ENCODE measurements around the gene IQUB. TPM values are rescaled to one million over a fixed set of nuclear protein-coding genes. Genes with fewer than 3 reads are reported as not detected.

The IQUB gene
- polyA plus RNA-seq, 1 donor (not counting 4 experiments of a cell fraction or from before 2014, with no cell fraction given): 0.04 TPM

GRCh38 chr7:123439191-123439590, 95.2 kb downstream of the IQUB start:
- Histone ChIP-seq H2AFZ (ENCODE audit: control insufficient read depth, low read length) (no peak overlapping the region), H3K9ac (ENCODE audit: control insufficient read depth, extremely low read depth, insufficient read depth, low read length) (no peak overlapping the region), H3K9me1 (ENCODE audit: control insufficient read depth, extremely low read depth, insufficient read depth, low read length) (no peaks in the 10 kb centered on the region), H4K20me1 (ENCODE audit: control insufficient read depth, extremely low read depth, insufficient read depth, low read length) (no peaks in the 10 kb centered on the region), H3K9me3 (ENCODE audit: control insufficient read depth, low read depth, low read length) (no peaks in the 10 kb centered on the region), H3K27me3 (ENCODE audit: control insufficient read depth, extremely low read depth, insufficient read depth, low read length) (no peaks in the 10 kb centered on the region), H3K79me2 (ENCODE audit: control insufficient read depth, insufficient read depth, low read length) (no peaks in the 10 kb centered on the region), H3K4me1 (ENCODE audit: control insufficient read depth, extremely low read depth, insufficient read depth, low read length) (no peaks in the 10 kb centered on the region), H3K4me2 (ENCODE audit: control insufficient read depth, extremely low read depth, insufficient read depth, low read depth, low read length) (no peak overlapping the region), H3K27ac (ENCODE audit: control insufficient read depth, insufficient read depth, low read length) (no peak overlapping the region), H3K36me3 (ENCODE audit: control insufficient read depth in 2 of 2, extremely low read depth in 1 of 2, insufficient read depth in 2 of 2, low read length in 2 of 2) (no peaks in the 10 kb centered on the region), H3K4me3 (ENCODE audit: control insufficient read depth in 2 of 3, extremely low read depth in 1 of 3, insufficient read depth in 2 of 3, low read depth in 1 of 3, low read length in 3 of 3) (no peak overlapping the region)
- dilution Hi-C loops (cut with MboI; ENCODE audit: extremely low pct_ligation_motif_present, low sequenced_read_pairs): no loop called here
- TF ChIP-seq EZH2 (IDR thresholded peaks at IDR 0.05; ENCODE audit: low read length) (no peak), CTCF (optimal IDR thresholded peaks at IDR 0.05 in 1 of 3, IDR thresholded peaks at IDR 0.05 in 1 of 3, conservative IDR thresholded peaks at IDR 0.05 in 1 of 3; ENCODE audit: extremely low read depth in 1 of 3, insufficient read depth in 2 of 3, low read length in 3 of 3) (no peak)
- DNase-seq (ENCODE audit: low read depth, low spot score): no peak
- no peak for FAIRE-seq

GRCh38 chr7:123437447-123437995, 96.9 kb downstream of the IQUB start:
- DNase-seq (ENCODE audit: low read depth, low spot score): no peak
- TF ChIP-seq CTCF (optimal IDR thresholded peaks at IDR 0.05 in 1 of 3, IDR thresholded peaks at IDR 0.05 in 1 of 3, conservative IDR thresholded peaks at IDR 0.05 in 1 of 3; ENCODE audit: extremely low read depth in 1 of 3, insufficient read depth in 2 of 3, low read length in 3 of 3): no peak
- TF ChIP-seq EZH2 (IDR thresholded peaks at IDR 0.05; ENCODE audit: low read length): no peak
- no peak overlapping the region for H3K27ac ChIP-seq (ENCODE audit: control insufficient read depth, insufficient read depth, low read length)
- no peaks in the 10 kb centered on the region for H3K4me1 ChIP-seq (ENCODE audit: control insufficient read depth, extremely low read depth, insufficient read depth, low read length)
- no peaks in the 10 kb centered on the region for H3K36me3 ChIP-seq (ENCODE audit: control insufficient read depth in 2 of 2, extremely low read depth in 1 of 2, insufficient read depth in 2 of 2, low read length in 2 of 2)
- H3K9ac ChIP-seq (ENCODE audit: control insufficient read depth, extremely low read depth, insufficient read depth, low read length): no peak overlapping the region
- no peaks in the 10 kb centered on the region for H4K20me1 ChIP-seq (ENCODE audit: control insufficient read depth, extremely low read depth, insufficient read depth, low read length)
- H3K79me2 ChIP-seq (ENCODE audit: control insufficient read depth, insufficient read depth, low read length): no peaks in the 10 kb centered on the region
- FAIRE-seq: no peak
- H3K27me3 ChIP-seq (ENCODE audit: control insufficient read depth, extremely low read depth, insufficient read depth, low read length): no peaks in the 10 kb centered on the region
- H3K4me3 ChIP-seq (ENCODE audit: control insufficient read depth in 2 of 3, extremely low read depth in 1 of 3, insufficient read depth in 2 of 3, low read depth in 1 of 3, low read length in 3 of 3): no peak overlapping the region
- dilution Hi-C loops (cut with MboI; ENCODE audit: extremely low pct_ligation_motif_present, low sequenced_read_pairs): no loop called here
- H3K9me3 ChIP-seq (ENCODE audit: control insufficient read depth, low read depth, low read length): no peaks in the 10 kb centered on the region
- H2AFZ ChIP-seq (ENCODE audit: control insufficient read depth, low read length): no peak overlapping the region
- no peaks in the 10 kb centered on the region for H3K9me1 ChIP-seq (ENCODE audit: control insufficient read depth, extremely low read depth, insufficient read depth, low read length)
- H3K4me2 ChIP-seq (ENCODE audit: control insufficient read depth, extremely low read depth, insufficient read depth, low read depth, low read length): no peak overlapping the region
